ENCODE results near the gene CDKN3.
A peak's percentile ranks its signal among the peaks of the same experiment; 100 is the strongest.
"Not testable (repeated sequence)": the region's sequence is repeated elsewhere in the genome, so short reads cannot be mapped to it uniquely, and the experiment has no call there.

Gene CDKN3

GRCh38 chr14:54425068-54425467 is 28.3 kb downstream of the CDKN3 start:
- DNase-seq = no peak

DNA sequence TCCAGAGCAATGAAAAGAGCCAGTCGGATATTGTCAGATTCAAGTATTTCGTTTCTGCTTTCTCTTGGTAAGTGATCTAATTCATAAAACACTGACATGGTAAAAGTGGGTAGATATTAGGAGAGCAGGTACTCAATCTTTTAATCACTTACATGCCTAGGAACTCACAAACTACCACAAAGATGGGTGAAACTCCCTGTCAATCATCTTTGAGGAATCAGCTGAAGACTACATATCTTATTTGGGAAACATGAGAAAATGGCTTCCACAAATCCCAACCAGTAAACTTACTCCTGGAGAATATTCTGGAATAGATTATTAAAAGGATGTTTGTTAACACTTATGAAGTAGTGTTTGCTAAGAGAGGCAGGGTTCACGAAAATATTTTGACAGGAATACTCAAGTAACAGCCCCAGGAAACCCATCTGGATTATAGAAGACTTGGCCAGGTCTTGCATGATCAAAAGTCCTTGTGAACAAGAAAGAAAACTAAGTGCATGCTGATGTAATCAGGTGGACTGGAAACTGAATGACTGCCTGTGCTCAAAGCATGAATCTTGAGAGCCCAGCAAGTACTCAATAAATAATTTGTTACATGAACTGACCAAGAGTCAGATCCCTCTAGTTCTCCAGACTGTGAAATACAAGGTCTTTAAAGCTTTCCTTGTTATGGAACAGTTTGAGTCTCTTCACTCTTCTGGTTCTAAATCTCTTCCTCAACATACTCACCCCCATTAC is 28.9 kb downstream of the CDKN3 start:
- DNase-seq = no peak

- no peak for DNase-seq
These were observed 31.1 kb downstream of the CDKN3 start for GRCh38 chr14:54427871-54428270.

- DNase-seq = no peak
These were observed 31.7 kb downstream of the CDKN3 start for GRCh38 chr14:54428527-54428926.

- DNase-seq = peak; percentile 88
These were observed 38.7 kb downstream of the CDKN3 start for GRCh38 chr14:54435500-54435981.

GRCh38 chr14:54437954-54438353 is 41.1 kb downstream of the CDKN3 start:
- DNase-seq = not testable (repeated sequence)

- DNase-seq = no peak
These were observed 41.9 kb downstream of the CDKN3 start for GRCh38 chr14:54438703-54439102.

DNA sequence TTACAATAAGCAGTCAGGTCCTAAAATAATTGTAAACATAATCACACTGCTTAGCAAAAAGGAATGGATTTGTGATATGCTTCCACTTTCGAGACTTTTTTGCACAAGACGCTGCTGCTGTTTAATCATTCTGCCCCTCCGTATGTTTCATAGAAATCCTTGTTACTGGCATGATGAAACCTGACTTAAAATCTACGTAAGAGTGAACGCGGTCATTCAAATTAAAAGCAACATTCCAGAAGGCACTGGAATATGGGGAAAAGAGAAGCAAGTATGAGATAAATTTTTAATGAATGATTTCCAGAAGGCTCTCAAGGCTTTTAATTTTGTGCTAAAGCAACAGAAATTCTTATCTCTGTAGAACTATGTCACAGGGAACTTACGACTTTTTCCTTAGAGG is 43.2 kb downstream of the CDKN3 start:
- no peak for DNase-seq

DNA sequence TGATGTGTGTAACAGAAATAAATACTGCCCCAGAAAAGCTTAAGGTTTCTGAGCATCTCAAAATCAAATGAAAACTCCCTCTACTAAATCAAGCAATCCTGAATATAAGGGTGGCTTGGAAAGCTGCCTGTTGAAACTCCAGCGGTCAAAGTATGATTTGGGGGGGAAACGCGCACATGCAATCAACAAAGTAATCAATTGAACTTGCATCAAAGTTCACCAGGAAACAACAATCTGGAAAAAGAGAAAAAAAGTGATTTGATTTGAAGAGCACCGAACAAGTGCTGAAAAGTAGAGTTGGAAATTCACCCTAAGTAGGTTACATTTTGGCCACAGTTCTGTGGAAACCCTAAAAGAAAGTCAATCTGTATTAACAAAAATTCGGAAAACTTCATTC is 43.7 kb downstream of the CDKN3 start:
- no peak for DNase-seq

GRCh38 chr14:54440873-54441868 is 44.4 kb downstream of the CDKN3 start, which contains the start of gene CNIH1:
Gene CNIH1, minus strand, starts transcription at chr14:54441374. Its CDS starts 47 bp downstream, at chr14:54441327.
- peak; percentile 94 for DNase-seq

DNA sequence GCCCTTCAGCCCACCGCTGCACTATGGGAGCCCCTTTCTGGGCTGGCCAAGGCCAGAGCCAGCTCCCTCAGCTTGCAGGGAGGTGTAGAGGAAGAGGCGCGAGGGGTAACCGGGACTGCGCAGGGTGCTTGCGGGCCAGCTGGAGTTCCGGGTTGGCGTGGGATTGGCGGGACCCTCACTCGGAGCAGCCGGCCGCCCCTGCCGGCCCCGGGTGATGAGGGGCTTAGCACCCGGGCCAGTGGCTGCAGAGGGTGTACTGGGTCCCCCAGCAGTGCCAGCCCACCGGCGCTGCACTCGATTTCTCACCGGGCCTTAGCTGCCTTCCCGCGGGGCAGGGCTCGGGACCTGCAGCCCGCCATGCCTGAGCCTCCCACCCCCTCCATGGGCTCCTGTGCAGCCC is 46.2 kb downstream of the CDKN3 start:
- DNase-seq = not testable (repeated sequence)

DNA sequence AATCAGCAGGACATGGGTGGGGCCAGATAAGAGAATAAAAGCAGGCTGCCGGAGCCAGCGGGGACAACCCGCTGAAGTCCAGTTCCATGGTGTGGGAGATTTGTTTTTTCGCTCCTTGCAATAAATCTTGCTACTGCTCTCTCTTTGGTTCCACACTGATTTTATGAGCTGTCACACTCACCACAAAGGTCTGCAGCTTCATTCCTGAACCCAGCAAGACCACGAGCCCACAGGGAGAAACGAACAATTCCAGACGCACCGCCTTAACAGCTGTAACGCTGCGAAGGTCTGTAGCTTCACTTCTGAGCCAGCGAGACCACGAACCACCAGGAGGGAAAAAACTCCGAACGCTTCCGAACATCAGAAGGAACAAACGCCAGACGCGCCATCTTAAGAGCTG is 47.2 kb downstream of the CDKN3 start:
- no peak for DNase-seq

DNA sequence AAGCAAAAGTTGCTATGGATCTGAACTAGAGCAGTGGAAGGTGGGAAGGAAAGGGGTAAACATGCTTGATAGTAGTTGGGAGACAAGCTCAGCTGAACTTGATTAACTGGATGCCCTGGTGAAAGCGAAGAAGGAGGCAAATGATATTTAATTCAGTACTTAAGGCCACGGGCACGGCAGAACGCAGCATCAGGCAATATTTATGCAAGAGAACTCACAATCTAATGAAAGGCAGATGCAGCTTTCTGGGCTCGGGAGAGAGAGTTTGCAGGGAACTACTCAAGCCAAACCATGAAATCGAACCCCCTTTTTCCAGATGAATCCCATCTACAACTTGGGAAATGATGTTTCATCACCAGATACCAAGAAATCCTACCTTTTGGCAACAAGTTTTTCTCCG is 47.9 kb downstream of the CDKN3 start:
- DNase-seq = no peak

DNA sequence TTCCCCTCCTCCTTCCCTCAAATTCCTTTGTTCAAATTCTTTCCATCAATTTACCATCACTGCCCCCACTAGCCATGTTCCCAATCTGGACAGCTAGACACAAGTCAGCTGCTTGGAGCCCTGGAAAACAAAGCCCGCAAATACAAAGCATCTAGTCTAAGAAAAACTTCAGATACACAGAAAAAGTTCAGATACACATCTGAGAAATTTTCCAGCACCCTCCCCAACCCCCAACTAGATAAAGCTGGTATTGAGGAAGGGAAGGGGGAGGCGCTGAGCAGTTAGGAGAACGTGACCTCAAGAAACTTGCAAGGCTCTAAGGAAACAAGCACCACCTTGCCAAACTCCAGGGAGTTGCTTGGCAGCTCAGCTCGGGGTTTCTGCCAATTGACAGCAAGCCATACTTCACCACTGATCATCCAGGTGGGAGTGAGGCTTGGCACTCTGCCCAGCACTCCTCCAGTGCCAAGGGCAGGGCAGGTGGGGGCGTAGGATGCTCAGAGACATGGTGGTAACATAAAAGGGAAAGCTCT is 49.4 kb downstream of the CDKN3 start:
- no peak for DNase-seq

DNA sequence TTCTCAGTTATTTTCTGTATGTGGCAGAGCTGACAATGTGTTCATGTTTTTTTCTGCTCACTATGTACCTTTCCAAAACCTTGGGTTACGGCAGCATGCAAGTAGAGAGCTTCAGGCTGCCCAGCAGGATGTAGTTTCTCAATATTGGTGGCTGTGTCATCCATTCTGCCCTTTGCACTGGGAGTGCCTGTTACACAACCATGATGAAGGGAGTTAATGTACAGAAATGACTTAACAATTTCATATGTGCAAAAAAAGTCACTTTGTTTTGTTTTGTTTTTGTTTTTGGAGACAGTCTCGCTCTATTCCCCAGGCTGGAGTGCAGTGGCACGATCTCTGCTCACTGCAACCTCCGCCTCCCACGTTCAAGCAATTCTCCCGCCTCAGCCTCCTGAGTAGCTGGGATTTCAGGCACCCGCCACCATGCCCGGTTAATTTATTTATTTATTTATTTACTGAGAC is 50.5 kb downstream of the CDKN3 start:
- peak; percentile 27 for DNase-seq

DNA sequence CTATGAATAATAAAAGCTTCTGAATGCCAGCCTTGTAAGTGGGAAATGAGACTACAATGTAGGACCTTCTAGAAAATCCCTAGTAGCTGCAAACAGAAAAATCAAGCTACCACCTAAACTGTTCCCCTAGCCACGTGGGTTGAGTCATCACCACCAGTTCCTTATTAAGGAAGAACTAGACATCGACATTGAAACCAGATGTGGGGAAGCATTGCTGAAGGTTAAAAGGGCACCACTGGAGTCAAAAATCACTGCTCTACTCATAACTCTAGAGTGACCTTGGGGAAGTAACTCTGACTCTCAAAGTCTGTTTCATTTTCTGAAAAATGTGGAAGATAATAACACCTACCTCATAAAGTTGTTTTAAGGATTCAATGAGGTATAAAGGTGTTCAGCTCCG is 53.7 kb downstream of the CDKN3 start:
- peak; percentile 19 for DNase-seq

DNA sequence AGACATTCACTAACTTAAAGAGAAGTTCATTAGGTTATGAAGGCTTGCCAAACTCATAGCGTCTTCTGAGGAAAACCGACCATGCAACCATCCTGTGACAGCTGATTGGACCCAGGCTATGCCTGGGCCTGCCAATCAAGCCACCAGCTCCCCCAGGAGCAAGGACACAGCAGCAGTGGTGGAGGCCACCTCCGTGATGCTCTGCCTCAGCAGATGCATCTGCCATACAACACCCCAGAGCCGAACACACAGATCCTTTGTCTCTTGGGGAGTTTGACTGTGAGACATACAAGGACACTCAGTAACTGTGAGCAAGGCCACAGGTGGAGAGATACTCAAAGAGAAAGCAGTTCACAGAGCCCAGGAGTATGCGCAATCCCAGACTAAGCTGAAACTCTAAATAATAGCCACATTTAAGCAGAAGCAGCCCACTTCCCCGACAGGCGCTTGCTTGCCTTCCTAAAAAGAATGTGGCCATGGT is 54.4 kb downstream of the CDKN3 start:
- DNase-seq = no peak

DNA sequence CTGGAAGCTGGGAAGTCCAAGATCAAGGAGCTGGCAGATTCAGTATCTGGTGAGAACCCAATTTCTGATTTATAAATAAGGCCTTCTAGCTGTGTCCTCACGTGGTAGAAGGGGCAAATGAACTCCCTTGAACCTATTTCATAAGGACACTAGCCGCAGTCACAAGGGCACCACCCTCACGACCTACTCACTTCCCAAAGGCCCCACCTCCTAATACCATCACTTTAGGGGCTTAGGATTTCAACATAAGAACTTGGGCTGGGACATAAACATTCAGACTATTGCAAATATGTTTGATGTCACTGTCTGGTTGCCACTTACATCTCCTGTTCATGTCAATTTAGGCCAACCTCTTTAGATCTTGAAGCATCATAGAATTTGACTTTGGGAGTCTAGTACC is 55.2 kb downstream of the CDKN3 start:
- no peak for DNase-seq

DNA sequence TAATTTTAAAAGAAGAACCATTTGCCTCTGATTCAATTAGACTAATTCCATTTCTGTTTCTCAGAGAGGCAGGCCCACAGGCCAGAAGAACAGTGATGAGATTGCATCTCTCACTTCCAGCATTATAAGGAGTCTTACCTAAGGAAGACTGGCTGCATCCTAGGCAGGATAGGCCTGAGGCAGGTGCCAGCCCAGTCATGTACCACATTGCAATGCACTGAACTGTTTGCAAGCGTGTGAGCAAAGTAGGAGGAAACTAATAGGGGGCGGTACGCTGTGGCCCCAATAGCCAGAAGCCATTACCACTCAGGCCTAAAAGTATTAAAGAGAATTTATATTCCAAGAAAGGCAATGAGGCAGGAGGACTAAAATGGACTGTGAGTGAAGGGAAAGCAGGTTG is 56.4 kb downstream of the CDKN3 start:
- no peak for DNase-seq

DNA sequence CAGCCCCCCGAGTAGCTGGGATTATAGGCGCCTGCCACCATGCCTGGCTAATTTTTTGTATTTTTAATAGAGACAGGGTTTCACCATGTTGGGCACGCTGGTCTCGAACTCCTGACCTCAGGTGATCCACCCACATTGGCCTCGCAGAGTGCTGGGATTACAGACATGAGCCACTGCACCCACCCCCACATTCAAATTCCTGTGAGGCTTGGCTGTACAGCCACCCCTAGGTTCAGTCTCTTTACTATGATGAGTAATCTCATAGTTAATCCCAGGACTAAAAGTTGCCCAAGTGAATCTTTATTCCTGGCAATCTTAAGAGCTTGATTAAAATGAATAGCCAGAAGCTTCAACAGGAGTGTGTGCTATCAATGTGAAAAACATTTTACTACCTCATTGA is 57.2 kb downstream of the CDKN3 start:
- DNase-seq = not testable (repeated sequence)

GRCh38 chr14:54455363-54455762 is 58.6 kb downstream of the CDKN3 start:
- DNase-seq = no peak

DNA sequence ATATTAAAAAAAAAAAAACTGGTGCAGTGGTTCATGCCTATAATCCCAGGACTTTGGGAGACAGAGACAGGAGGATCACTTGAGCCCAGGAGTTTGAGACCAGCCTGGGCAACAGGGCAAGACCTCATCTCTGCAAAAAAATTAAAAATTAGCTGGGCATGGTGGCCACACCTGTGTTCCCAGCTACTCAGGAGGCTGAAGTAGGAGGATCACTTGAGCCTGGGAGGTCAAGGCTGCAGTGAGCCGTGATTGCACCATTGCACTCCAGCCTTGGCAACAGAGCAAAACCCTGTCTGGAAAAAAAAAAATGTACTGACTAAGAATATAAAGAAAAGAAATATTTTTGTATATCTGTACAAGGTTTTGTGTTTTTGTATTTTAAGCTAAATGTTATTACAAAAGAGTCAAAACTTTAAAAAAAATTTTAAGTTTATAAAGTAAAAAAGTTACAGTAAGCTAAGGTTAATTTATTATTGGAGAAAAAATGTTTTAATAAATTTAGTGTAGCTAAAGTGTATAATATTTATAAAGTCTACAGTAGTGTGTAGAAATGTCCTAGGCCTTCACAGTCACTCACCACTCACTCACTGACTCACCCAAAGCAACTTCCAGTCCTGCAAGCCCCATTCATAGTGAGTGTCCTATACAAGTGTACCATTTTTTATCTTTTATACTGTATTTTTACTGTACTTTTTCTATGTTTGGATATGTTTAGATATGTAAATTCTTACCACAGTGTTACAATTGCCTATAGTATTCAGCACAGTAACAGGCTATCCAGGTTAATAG is 60.2 kb downstream of the CDKN3 start:
- not testable (repeated sequence) for DNase-seq
